ENCODE measurements around the gene ADGRD2. TPM values are rescaled to one million over a fixed set of nuclear protein-coding genes. Genes with fewer than 3 reads are reported as not detected.

Gene ADGRD2
- total RNA-seq, 1 experiment from 2014 or later, result not detected

- no TSS peak for BruUV-seq (replicated peaks)
- Histone ChIP-seq H3K9ac (ENCODE audit: low read length) (no peak overlapping the region), H3K4me1 (ENCODE audit: insufficient read depth, low read length) (no peaks in the 10 kb centered on the region), H3F3A (ENCODE audit: low read length, unreplicated experiment) (no peaks in the 10 kb centered on the region), H3K4me2 (ENCODE audit: low read length) (no peak overlapping the region), H3K79me2 (ENCODE audit: low read length) (no peaks in the 10 kb centered on the region), H3K9me3 (ENCODE audit: low read length) (no peaks in the 10 kb centered on the region), H3K27me3 (ENCODE audit: low read length) (no peaks in the 10 kb centered on the region), H4K20me1 (ENCODE audit: low read length) (no peaks in the 10 kb centered on the region), H3K27ac (ENCODE audit: low read length) (no peak overlapping the region), H3K4me3 (ENCODE audit: low read length) (no peak overlapping the region), H3K36me3 (ENCODE audit: low read depth, low read length) (no peaks in the 10 kb centered on the region), H2AFZ (ENCODE audit: low read length) (no peak overlapping the region), H3K9me2 (replicated peaks; ENCODE audit: low read length) (no peaks in the 10 kb centered on the region)
- intact Hi-C loops (cut with micrococcal nuclease), result no loop called here
- CTCF ChIA-PET, result no interaction called here
- POLR2A ChIA-PET (ENCODE audit: unreplicated experiment), result no interaction called here
- TF ChIP-seq EZH2phosphoT487 (IDR thresholded peaks at IDR 0.05; ENCODE audit: borderline replicate concordance, low read length) (no peak), EZH2 (IDR thresholded peaks at IDR 0.05; ENCODE audit: low read length, unreplicated experiment) (no peak), CTCF (conservative IDR thresholded peaks at IDR 0.05; ENCODE audit: low read depth, low read length) (no peak)
- ATAC-seq, result no peak
- no peak for DNase-seq
Observed at GRCh38 chr9:124503713-124504529, 53.7 kb downstream of the ADGRD2 start.

- Histone ChIP-seq H4K20me1 (ENCODE audit: low read length) (no peaks in the 10 kb centered on the region), H3K9me2 (replicated peaks; ENCODE audit: low read length) (no peaks in the 10 kb centered on the region), H3K9ac (ENCODE audit: low read length) (no peak overlapping the region), H3K79me2 (ENCODE audit: low read length) (no peaks in the 10 kb centered on the region), H3K4me2 (ENCODE audit: low read length) (no peak overlapping the region), H2AFZ (ENCODE audit: low read length) (no peak overlapping the region), H3K27me3 (ENCODE audit: low read length) (no peaks in the 10 kb centered on the region), H3K4me3 (ENCODE audit: low read length) (no peak overlapping the region), H3K27ac (ENCODE audit: low read length) (no peak overlapping the region), H3K9me3 (ENCODE audit: low read length) (no peaks in the 10 kb centered on the region), H3K36me3 (ENCODE audit: low read depth, low read length) (no peaks in the 10 kb centered on the region), H3K4me1 (ENCODE audit: insufficient read depth, low read length) (no peaks in the 10 kb centered on the region), H3F3A (ENCODE audit: low read length, unreplicated experiment) (no peaks in the 10 kb centered on the region)
- ChIA-PET CTCF (no interaction called here), POLR2A (ENCODE audit: unreplicated experiment) (interaction anchor here (0.6 kb wide), 1 partner anchor 564 kb away, joined by 4 read pairs; no protein-coding TSS in a partner anchor)
- ATAC-seq, result no peak
- TF ChIP-seq EZH2 (IDR thresholded peaks at IDR 0.05; ENCODE audit: low read length, unreplicated experiment) (no peak), EZH2phosphoT487 (IDR thresholded peaks at IDR 0.05; ENCODE audit: borderline replicate concordance, low read length) (no peak), CTCF (conservative IDR thresholded peaks at IDR 0.05; ENCODE audit: low read depth, low read length) (no peak)
- DNase-seq, result no peak
- intact Hi-C loops (cut with micrococcal nuclease), result no loop called here
- BruUV-seq (replicated peaks), result no TSS peak
Observed at GRCh38 chr9:124504530-124505005, 54.3 kb downstream of the ADGRD2 start.

Data from PC-3 (cell line).